ENCODE measurements around the gene NRG3. TPM values are rescaled to one million over a fixed set of nuclear protein-coding genes. Genes with fewer than 3 reads are reported as not detected.

Gene NRG3
- total RNA-seq, 2 experiments from 2014 or later: not detected

GRCh38 chr10:82737549-82737948, 862.6 kb downstream of the NRG3 start:
- DNase-seq (no peak), ATAC-seq (no peak)
- Mint-ChIP-seq H3K9me3 (ENCODE audit: low read depth) (peaks cover 2% of the 10 kb centered on the region), H3K4me3 (no peak overlapping the region), H3K36me3 (no peaks in the 10 kb centered on the region), H3K27ac (no peak overlapping the region), H3K4me1 (no peaks in the 10 kb centered on the region), H3K27me3 (no peaks in the 10 kb centered on the region)
- CTCF ChIA-PET: interaction anchor here (0.7 kb wide), 1 partner anchor 1088 kb away, joined by 3 read pairs; no protein-coding TSS in a partner anchor

- DNase-seq: no peak
- CTCF ChIA-PET: no interaction called here
- H3K36me3 Mint-ChIP-seq: no peaks in the 10 kb centered on the region
- H3K9me3 Mint-ChIP-seq (ENCODE audit: low read depth): peaks cover 2% of the 10 kb centered on the region
- no peaks in the 10 kb centered on the region for H3K27me3 Mint-ChIP-seq
- no peak for ATAC-seq
- no peaks in the 10 kb centered on the region for H3K4me1 Mint-ChIP-seq
- H3K27ac Mint-ChIP-seq: no peak overlapping the region
- no peak overlapping the region for H3K4me3 Mint-ChIP-seq
These were observed 863.6 kb downstream of the NRG3 start for GRCh38 chr10:82738592-82738991.

DNA sequence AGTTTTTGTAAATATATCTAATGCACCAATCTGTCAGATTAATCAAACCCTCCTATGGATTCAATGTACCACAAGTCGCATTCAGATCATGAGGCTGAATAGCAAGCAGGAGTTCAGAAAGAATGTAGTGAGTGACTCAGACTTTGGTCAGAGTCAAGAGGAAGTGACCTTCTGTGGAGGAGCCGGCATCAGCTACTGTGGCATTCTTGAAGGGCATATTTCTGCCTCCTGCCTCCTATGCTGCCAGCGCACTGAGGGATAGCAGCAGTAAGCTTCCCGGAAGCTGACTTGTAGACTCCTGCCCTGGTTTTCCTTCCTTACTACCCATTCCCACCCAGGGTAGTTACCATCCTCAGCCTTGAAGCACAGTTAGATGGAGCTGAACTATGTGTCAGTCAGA, 867.5 kb downstream of the NRG3 start:
- no peaks in the 10 kb centered on the region for H3K36me3 Mint-ChIP-seq
- no peaks in the 10 kb centered on the region for H3K4me1 Mint-ChIP-seq
- CTCF ChIA-PET: no interaction called here
- no peak for DNase-seq
- H3K27ac Mint-ChIP-seq: no peak overlapping the region
- ATAC-seq: no peak
- H3K4me3 Mint-ChIP-seq: no peak overlapping the region
- no peaks in the 10 kb centered on the region for H3K27me3 Mint-ChIP-seq
- H3K9me3 Mint-ChIP-seq (ENCODE audit: low read depth): no peaks in the 10 kb centered on the region

GRCh38 chr10:82742898-82743297, 867.9 kb downstream of the NRG3 start:
- no peaks in the 10 kb centered on the region for H3K4me1 Mint-ChIP-seq
- H3K27me3 Mint-ChIP-seq: no peaks in the 10 kb centered on the region
- ATAC-seq (no peak), DNase-seq (no peak)
- CTCF ChIA-PET: no interaction called here
- no peaks in the 10 kb centered on the region for H3K9me3 Mint-ChIP-seq (ENCODE audit: low read depth)
- no peaks in the 10 kb centered on the region for H3K36me3 Mint-ChIP-seq
- H3K4me3 Mint-ChIP-seq: no peak overlapping the region
- H3K27ac Mint-ChIP-seq: no peak overlapping the region

DNA sequence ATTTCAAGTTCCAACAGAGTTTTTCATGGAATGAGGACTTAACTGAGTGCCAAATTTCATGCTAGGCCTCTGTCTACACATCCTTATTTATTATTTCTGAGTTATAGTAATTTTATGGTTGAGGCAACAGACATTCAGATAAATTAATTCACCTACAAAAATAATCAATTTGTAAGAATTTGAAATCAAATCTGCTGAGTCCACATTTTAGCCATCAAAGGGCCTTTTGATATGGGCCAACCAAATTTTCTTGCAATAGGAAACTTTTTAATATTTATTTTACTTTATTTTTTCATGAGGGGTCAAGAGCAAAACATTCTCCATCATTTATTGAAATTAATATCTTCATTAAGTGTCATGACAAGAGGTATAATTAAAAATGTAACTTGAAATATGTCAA, 875.5 kb downstream of the NRG3 start:
- Mint-ChIP-seq H3K36me3 (no peaks in the 10 kb centered on the region), H3K4me3 (no peak overlapping the region), H3K27ac (no peak overlapping the region), H3K27me3 (no peaks in the 10 kb centered on the region), H3K9me3 (ENCODE audit: low read depth) (no peaks in the 10 kb centered on the region), H3K4me1 (no peaks in the 10 kb centered on the region)
- no peak for DNase-seq
- ATAC-seq: no peak
- CTCF ChIA-PET: no interaction called here

DNA sequence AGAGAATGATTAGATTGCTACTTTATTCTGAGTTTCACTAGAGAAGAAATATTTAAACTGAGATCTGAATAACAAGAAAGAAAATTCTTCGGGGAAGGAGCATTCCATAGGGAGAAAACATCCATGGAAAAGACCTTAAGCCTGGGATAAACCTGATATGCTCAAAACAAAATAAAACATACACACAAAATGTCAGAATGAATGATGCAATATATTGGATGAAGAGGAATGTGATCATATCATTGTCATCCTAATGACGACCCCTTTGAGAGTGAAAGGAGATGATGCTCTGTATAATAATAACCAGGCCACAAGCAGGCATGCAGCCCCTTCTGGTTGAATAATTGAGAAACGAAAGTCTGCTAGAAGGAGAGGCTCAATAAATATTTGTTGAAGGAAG, 882.4 kb downstream of the NRG3 start:
- no peak for DNase-seq
- no peaks in the 10 kb centered on the region for H3K4me1 Mint-ChIP-seq
- CTCF ChIA-PET: no interaction called here
- no peak for ATAC-seq
- no peaks in the 10 kb centered on the region for H3K36me3 Mint-ChIP-seq
- peaks cover 7% of the 10 kb centered on the region for H3K9me3 Mint-ChIP-seq (ENCODE audit: low read depth)
- H3K27ac Mint-ChIP-seq: no peak overlapping the region
- H3K27me3 Mint-ChIP-seq: no peaks in the 10 kb centered on the region
- H3K4me3 Mint-ChIP-seq: no peak overlapping the region

DNA sequence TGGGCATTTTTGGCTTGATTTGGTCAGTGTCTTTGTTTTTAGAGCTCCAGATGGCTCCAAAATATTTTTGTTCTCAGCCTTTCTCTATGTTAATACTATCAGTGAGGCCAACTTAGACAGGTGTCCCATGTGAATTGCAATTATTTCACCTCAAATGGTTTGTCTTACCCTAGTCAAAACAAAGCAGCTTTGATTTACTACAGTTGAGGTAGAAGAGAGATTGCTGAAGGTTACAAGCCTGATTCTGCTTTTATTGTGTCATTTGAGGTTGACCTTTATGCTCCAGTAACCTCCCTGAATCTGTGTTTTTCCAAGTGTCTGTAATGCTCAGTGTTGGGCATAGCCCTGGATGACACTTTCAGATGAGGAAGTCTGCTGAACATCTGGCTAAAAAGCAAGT, 882.9 kb downstream of the NRG3 start:
- Mint-ChIP-seq H3K4me3 (no peak overlapping the region), H3K27ac (no peak overlapping the region), H3K4me1 (no peaks in the 10 kb centered on the region), H3K27me3 (no peaks in the 10 kb centered on the region), H3K9me3 (ENCODE audit: low read depth) (peaks cover 7% of the 10 kb centered on the region), H3K36me3 (no peaks in the 10 kb centered on the region)
- no peak for DNase-seq
- ATAC-seq: no peak
- CTCF ChIA-PET: no interaction called here

- H3K27me3 Mint-ChIP-seq: no peaks in the 10 kb centered on the region
- ATAC-seq (no peak), DNase-seq (no peak)
- H3K9me3 Mint-ChIP-seq (ENCODE audit: low read depth): peaks cover 7% of the 10 kb centered on the region
- H3K4me3 Mint-ChIP-seq: no peak overlapping the region
- CTCF ChIA-PET: no interaction called here
- H3K4me1 Mint-ChIP-seq: no peaks in the 10 kb centered on the region
- no peaks in the 10 kb centered on the region for H3K36me3 Mint-ChIP-seq
- no peak overlapping the region for H3K27ac Mint-ChIP-seq
These were observed 884.1 kb downstream of the NRG3 start for GRCh38 chr10:82759050-82759449.

DNA sequence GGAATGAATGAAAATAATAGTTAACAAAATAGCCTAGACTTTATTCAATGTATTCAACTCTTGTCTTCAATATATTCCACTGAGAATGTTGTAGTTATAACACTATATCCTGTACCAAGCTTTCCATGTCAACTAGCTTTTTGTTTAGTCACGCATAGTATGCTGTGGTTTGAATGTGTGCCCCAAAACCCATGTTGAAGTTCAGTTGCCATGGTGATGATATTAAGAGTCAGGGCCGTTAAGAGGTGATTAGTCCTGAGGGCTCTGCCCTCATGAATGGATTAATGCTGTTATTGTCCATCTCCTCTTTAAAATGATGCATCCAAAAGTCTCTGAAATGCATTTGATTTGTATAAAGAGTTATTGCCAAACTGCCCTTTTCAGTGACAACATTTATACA, 887.6 kb downstream of the NRG3 start:
- Mint-ChIP-seq H3K9me3 (ENCODE audit: low read depth) (peaks cover 7% of the 10 kb centered on the region), H3K4me3 (no peak overlapping the region), H3K27ac (no peak overlapping the region), H3K4me1 (no peaks in the 10 kb centered on the region), H3K36me3 (no peaks in the 10 kb centered on the region), H3K27me3 (no peaks in the 10 kb centered on the region)
- no peak for DNase-seq
- CTCF ChIA-PET: no interaction called here
- no peak for ATAC-seq

DNA sequence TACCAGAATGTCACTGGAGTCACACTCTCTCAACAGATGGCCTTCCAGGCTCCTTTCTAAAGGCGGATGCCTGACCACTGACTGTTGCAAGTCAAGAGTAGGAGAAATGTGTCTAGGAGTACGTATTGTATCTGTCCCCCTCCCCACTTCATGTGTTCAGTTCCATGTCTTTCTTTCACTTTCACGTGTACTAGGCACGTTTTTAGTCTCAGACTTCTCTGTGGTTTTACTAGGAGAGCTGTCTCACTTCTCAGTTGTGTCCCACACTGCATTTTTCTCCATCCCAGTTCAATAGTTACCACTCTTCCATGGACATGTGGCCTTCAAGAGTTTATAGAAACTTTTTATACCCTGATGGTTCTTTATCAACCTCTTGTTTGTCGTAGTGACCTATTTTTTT, 893.0 kb downstream of the NRG3 start:
- no peak for ATAC-seq
- Mint-ChIP-seq H3K4me1 (no peaks in the 10 kb centered on the region), H3K27ac (no peak overlapping the region), H3K4me3 (no peak overlapping the region), H3K9me3 (ENCODE audit: low read depth) (no peaks in the 10 kb centered on the region), H3K27me3 (no peaks in the 10 kb centered on the region), H3K36me3 (no peaks in the 10 kb centered on the region)
- CTCF ChIA-PET: no interaction called here
- no peak for DNase-seq

DNA sequence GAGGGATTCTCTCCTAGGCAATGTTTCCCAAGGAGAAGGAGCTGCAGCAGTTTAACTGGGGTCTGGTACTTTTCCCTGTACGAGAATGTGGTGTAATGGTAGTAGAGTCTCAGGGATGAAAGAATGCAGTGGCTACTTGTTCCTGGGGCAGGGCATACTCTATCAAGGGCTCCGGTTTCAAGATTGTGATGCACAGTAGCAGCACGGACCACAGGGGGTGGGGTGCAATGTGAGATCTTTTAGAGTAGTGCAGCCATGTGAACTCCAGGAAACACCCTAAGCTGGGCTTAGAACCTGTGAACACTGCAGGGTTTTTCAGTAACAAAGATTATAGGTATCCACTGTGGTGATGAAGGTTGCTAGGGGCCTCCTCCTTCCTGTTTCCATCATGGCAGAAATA, 903.9 kb downstream of the NRG3 start:
- Mint-ChIP-seq H3K27ac (no peak overlapping the region), H3K4me3 (no peak overlapping the region), H3K27me3 (no peaks in the 10 kb centered on the region), H3K4me1 (no peaks in the 10 kb centered on the region), H3K36me3 (no peaks in the 10 kb centered on the region), H3K9me3 (ENCODE audit: low read depth) (peaks cover 8% of the 10 kb centered on the region)
- DNase-seq (no peak), ATAC-seq (no peak)
- CTCF ChIA-PET: no interaction called here

DNA sequence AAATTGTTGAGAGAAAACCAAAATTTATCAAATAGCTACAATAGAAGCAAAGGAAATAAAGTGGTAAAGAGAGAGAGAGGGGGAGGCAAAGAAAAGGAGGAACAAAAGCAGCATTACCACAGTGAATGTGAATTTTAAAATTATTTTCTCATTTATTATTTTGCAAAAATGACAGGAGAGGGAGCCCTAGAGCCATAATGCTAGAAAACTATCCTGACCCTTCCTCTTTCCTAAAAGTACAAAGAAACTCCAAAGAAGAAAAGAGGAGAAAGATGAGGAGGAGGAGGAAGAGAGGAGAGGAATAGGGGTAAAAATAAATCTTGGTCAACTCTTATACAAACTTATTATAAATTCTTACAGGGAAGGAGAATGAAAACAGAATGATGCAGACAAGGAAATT, 921.5 kb downstream of the NRG3 start:
- Mint-ChIP-seq H3K4me1 (no peaks in the 10 kb centered on the region), H3K9me3 (ENCODE audit: low read depth) (no peaks in the 10 kb centered on the region), H3K27ac (no peak overlapping the region), H3K27me3 (no peaks in the 10 kb centered on the region), H3K4me3 (no peak overlapping the region), H3K36me3 (no peaks in the 10 kb centered on the region)
- CTCF ChIA-PET: no interaction called here
- ATAC-seq (no peak), DNase-seq (no peak)

DNA sequence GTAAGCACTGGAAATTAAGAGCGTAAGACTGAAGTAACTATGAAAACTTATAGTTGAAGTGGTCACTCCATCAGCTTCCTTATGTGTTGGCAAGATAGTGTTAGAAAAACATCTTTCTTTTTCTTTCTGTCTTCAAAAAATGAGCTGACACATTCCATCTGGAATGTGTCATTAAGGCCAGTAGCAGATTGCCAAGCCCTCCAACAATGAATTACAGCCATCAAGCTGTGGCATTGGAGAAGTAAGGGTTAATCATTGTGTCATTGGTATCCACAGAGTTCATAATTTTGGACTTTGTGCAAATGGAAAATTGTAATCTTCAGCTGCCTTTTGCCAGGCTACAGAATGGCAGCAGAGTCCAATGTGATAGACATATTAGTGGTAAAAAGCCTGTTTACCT, 926.3 kb downstream of the NRG3 start:
- Mint-ChIP-seq H3K4me3 (no peak overlapping the region), H3K36me3 (no peaks in the 10 kb centered on the region), H3K27ac (no peak overlapping the region), H3K4me1 (no peaks in the 10 kb centered on the region), H3K9me3 (ENCODE audit: low read depth) (peaks cover 3% of the 10 kb centered on the region), H3K27me3 (no peaks in the 10 kb centered on the region)
- ATAC-seq (no peak), DNase-seq (no peak)
- CTCF ChIA-PET: no interaction called here

GRCh38 chr10:82811621-82812020, 936.6 kb downstream of the NRG3 start:
- peaks cover 7% of the 10 kb centered on the region for H3K9me3 Mint-ChIP-seq (ENCODE audit: low read depth)
- ATAC-seq: no peak
- no peaks in the 10 kb centered on the region for H3K4me1 Mint-ChIP-seq
- CTCF ChIA-PET: no interaction called here
- H3K27ac Mint-ChIP-seq: no peak overlapping the region
- no peak for DNase-seq
- no peak overlapping the region for H3K4me3 Mint-ChIP-seq
- no peaks in the 10 kb centered on the region for H3K36me3 Mint-ChIP-seq
- no peaks in the 10 kb centered on the region for H3K27me3 Mint-ChIP-seq

DNA sequence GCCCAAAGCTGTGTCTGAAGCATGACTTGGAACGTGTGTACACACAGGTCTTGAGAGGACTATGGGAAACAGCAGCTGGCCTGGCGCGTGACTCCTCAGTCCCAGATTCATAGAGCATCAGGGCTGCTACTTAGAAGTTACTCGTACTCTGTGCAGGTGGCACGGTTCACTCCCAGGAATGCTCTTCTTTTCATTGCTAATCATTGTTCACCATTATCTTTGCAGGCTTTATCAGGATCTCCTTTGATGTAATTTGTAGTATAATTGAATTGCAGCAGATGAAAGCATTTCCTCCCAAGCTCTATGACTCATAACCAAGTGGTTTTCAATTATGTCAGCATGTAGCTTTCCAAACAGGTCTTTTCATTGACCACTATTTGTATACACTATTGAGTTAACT, 938.9 kb downstream of the NRG3 start:
- DNase-seq (no peak), ATAC-seq (no peak)
- CTCF ChIA-PET: no interaction called here
- Mint-ChIP-seq H3K4me1 (no peaks in the 10 kb centered on the region), H3K27me3 (no peaks in the 10 kb centered on the region), H3K27ac (no peak overlapping the region), H3K9me3 (ENCODE audit: low read depth) (peaks cover 10% of the 10 kb centered on the region), H3K36me3 (no peaks in the 10 kb centered on the region), H3K4me3 (no peak overlapping the region)
